Prostate gland (tissue), 2 donors: ENCODE results near the gene L1CAM. TPM values are rescaled to one million over a fixed set of nuclear protein-coding genes. Genes with fewer than 3 reads are reported as not detected.

Source experiments
- DNase-seq: peaks from one replicate; pipeline ENCODE4 v3.0.0-alpha.2; 2019; ENCODE audit warnings: low spot score
- H3K27ac ChIP-seq, 2 donors: fragments of 200-600 bp; sonication (generic); 2 replicates each; pipeline ENCODE4 v1.5.1; 2017 to 2019
- H3K27me3 ChIP-seq: fragments of 200-600 bp; sonication (generic); replicated peaks from 2 replicates; pipeline ENCODE4 v1.5.1; 2019; ENCODE audit not compliant: insufficient read depth
- H3K36me3 ChIP-seq, 2 donors: fragments of 200-600 bp; sonication (generic); 1 replicate in 1 of 2; 2 replicates in 1 of 2; pipeline versions ENCODE4 v1.5.1 to v1.8.1; 2017 to 2019
- H3K4me1 ChIP-seq: fragments of 200-600 bp; sonication (generic); replicated peaks from 2 replicates; pipeline ENCODE4 v1.5.1; 2019
- H3K4me3 ChIP-seq, 2 donors: fragments of 200-600 bp; sonication (generic); 2 replicates each; pipeline ENCODE4 v1.5.1; 2017 to 2019
- H3K9me3 ChIP-seq: fragments of 200-600 bp; sonication (generic); 2 replicates; pipeline ENCODE4 v1.5.1; 2017
- CTCF ChIP-seq, 4 experiments: fragments of 200-600 bp in 2 of 4; fragments of 450-650 bp in 2 of 4; sonication (generic) in 2 of 4; IDR thresholded peaks; 1 replicate in 3 of 4; 2 replicates in 1 of 4; pipeline ENCODE4 v1.5.1; 2016 to 2019; ENCODE audit warnings: antibody characterized with exemption in 4 of 4, mild to moderate bottlenecking in 2 of 4, moderate library complexity in 2 of 4
- POLR2A ChIP-seq: fragments of 450-650 bp; IDR thresholded peaks from one replicate; pipeline ENCODE4 v1.6.1; 2016; ENCODE audit warnings: antibody characterized with exemption, mild to moderate bottlenecking
- POLR2AphosphoS5 ChIP-seq: sonication (generic); formaldehyde crosslinking; IDR thresholded peaks from one replicate; pipeline ENCODE4 v1.6.1; 2017; ENCODE audit warnings: antibody characterized with exemption
- WGBS: methylation state at CpG from one replicate; pipeline ENCODE4 v1.1.5; 2018; 5-methylcytosine and 5-hydroxymethylcytosine counted together
- intact Hi-C: fragments of 100-400 bp; cut with DNase I; formaldehyde crosslinking; loops from one replicate; pipeline ENCODE4 v1.14.2; 2022
- total RNA-seq, 2 donors: library from RNA; depleted of rRNA; stranded (reverse); fragments of >200 nt; gene quantifications; one replicate each; pipeline ENCODE4 v1.1.0, GENCODE V29; 2016

L1CAM gene
- total RNA-seq, 2 donors from 2014 or later = 0.73 to 18.0 TPM

GRCh38 chrX:153908219-153908860 lies 22.4 kb upstream of the L1CAM start:
- Histone ChIP-seq H3K4me1 (no peaks in the 10 kb centered on the region), H3K9me3 (no peaks in the 10 kb centered on the region), H3K36me3 (no peaks in the 10 kb centered on the region), H3K27me3 (no peaks in the 10 kb centered on the region), H3K27ac (no peak overlapping the region), H3K4me3 (no peak overlapping the region)
- intact Hi-C loops = no loop called here
- 89% methylated on average over 22 of the region's 23 CpGs for WGBS
- TF ChIP-seq POLR2AphosphoS5 (no peak), POLR2A (no peak), CTCF (IDR thresholded peaks at IDR 0.05) (no peak)
- DNase-seq = no peak

- 83% methylated on average over 10 of the region's 12 CpGs for WGBS
- DNase-seq = no peak
- H3K4me3 ChIP-seq = no peak overlapping the region
- TF ChIP-seq POLR2AphosphoS5 (no peak), POLR2A (no peak), CTCF (IDR thresholded peaks at IDR 0.05) (no peak)
- no peaks in the 10 kb centered on the region for H3K27me3 ChIP-seq
- H3K4me1 ChIP-seq = no peaks in the 10 kb centered on the region
- H3K9me3 ChIP-seq = no peaks in the 10 kb centered on the region
- no peaks in the 10 kb centered on the region for H3K36me3 ChIP-seq
- H3K27ac ChIP-seq = no peak overlapping the region
- intact Hi-C loops = no loop called here
These were observed 21.5 kb upstream of the L1CAM start for GRCh38 chrX:153907456-153907855.

DNA sequence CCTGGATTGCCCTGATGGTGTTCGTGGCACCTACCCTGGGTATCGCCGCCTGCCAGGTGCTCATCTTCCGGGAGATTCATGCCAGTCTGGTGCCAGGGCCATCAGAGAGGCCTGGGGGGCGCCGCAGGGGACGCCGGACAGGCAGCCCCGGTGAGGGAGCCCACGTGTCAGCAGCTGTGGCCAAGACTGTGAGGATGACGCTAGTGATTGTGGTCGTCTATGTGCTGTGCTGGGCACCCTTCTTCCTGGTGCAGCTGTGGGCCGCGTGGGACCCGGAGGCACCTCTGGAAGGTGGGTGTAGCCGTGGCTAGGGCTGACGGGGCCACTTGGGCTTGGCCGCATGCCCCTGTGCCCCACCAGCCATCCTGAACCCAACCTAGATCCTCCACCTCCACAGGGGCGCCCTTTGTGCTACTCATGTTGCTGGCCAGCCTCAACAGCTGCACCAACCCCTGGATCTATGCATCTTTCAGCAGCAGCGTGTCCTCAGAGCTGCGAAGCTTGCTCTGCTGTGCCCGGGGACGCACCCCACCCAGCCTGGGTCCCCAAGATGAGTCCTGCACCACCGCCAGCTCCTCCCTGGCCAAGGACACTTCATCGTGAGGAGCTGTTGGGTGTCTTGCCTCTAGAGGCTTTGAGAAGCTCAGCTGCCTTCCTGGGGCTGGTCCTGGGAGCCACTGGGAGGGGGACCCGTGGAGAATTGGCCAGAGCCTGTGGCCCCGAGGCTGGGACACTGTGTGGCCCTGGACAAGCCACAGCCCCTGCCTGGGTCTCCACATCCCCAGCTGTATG lies 20.3 kb upstream of the L1CAM start:
- intact Hi-C loops = no loop called here
- Histone ChIP-seq H3K4me1 (no peaks in the 10 kb centered on the region), H3K27ac (no peak overlapping the region), H3K36me3 (no peaks in the 10 kb centered on the region), H3K9me3 (no peaks in the 10 kb centered on the region), H3K4me3 (no peak overlapping the region), H3K27me3 (no peaks in the 10 kb centered on the region)
- DNase-seq = no peak
- TF ChIP-seq POLR2AphosphoS5 = no peak
- TF ChIP-seq CTCF (IDR thresholded peaks at IDR 0.05) = no peak
- TF ChIP-seq POLR2A = no peak
- WGBS = 78% methylated on average over 13 of the region's 27 CpGs

DNA sequence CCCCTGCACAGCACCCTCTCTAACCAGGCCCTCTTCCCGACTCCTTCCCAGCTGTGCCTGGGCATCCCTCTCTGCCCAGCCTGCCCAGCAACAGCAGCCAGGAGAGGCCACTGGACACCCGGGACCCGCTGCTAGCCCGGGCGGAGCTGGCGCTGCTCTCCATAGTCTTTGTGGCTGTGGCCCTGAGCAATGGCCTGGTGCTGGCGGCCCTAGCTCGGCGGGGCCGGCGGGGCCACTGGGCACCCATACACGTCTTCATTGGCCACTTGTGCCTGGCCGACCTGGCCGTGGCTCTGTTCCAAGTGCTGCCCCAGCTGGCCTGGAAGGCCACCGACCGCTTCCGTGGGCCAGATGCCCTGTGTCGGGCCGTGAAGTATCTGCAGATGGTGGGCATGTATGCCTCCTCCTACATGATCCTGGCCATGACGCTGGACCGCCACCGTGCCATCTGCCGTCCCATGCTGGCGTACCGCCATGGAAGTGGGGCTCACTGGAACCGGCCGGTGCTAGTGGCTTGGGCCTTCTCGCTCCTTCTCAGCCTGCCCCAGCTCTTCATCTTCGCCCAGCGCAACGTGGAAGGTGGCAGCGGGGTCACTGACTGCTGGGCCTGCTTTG lies 19.6 kb upstream of the L1CAM start:
- no peak for DNase-seq
- no CpG with 5 or more reads among the region's 32 CpGs for WGBS
- Histone ChIP-seq H3K36me3 (no peaks in the 10 kb centered on the region), H3K27me3 (no peaks in the 10 kb centered on the region), H3K27ac (no peak overlapping the region), H3K4me1 (no peaks in the 10 kb centered on the region), H3K9me3 (no peaks in the 10 kb centered on the region), H3K4me3 (no peak overlapping the region)
- intact Hi-C loops = no loop called here
- TF ChIP-seq CTCF (IDR thresholded peaks at IDR 0.05) (no peak), POLR2A (no peak), POLR2AphosphoS5 (no peak)
